ENCODE data around the gene MAPK4. TPM values are rescaled to one million over a fixed set of nuclear protein-coding genes. Genes with fewer than 3 reads are reported as not detected.
"Not testable (repeated sequence)": the region's sequence is repeated elsewhere in the genome, so short reads cannot be mapped to it uniquely, and the experiment has no call there.

The MAPK4 gene
- not detected for total RNA-seq

- Mint-ChIP-seq H3K36me3 (ENCODE audit: insufficient read depth) (no peaks in the 10 kb centered on the region), H3K9me3 (peaks cover 7% of the 10 kb centered on the region), H3K4me1 (ENCODE audit: low read depth) (peaks cover 5% of the 10 kb centered on the region), H3K4me3 (peak within 1 kb of the TSS; percentile 49), H3K27me3 (ENCODE audit: low read depth) (peaks cover 60% of the 10 kb centered on the region)
- ATAC-seq (peak; percentile 68 to 76), DNase-seq (no peak)
These were observed at the start of gene MAPK4 for GRCh38 chr18:50559752-50560680. Gene MAPK4 (plus strand): TSS chr18:50560087. CDS start chr18:50663959, 103,872 bp downstream.

GRCh38 chr18:50517277-50517676 is 42.6 kb upstream of the MAPK4 start:
- H3K36me3 Mint-ChIP-seq (ENCODE audit: insufficient read depth); DNase-seq; ATAC-seq; H3K4me3 Mint-ChIP-seq; H3K9me3 Mint-ChIP-seq; H3K27me3 Mint-ChIP-seq (ENCODE audit: low read depth); H3K4me1 Mint-ChIP-seq (ENCODE audit: low read depth): not testable (repeated sequence)

- Mint-ChIP-seq H3K27me3 (ENCODE audit: low read depth) (peaks cover 2% of the 10 kb centered on the region), H3K9me3 (no peaks in the 10 kb centered on the region), H3K36me3 (ENCODE audit: insufficient read depth) (no peaks in the 10 kb centered on the region), H3K4me3 (no peak overlapping the region), H3K4me1 (ENCODE audit: low read depth) (no peaks in the 10 kb centered on the region)
- ATAC-seq (no peak), DNase-seq (no peak)
These were observed 40.9 kb upstream of the MAPK4 start for GRCh38 chr18:50518787-50519546.

GRCh38 chr18:50523165-50523564 is 36.7 kb upstream of the MAPK4 start:
- no peak for ATAC-seq
- H3K36me3 Mint-ChIP-seq (ENCODE audit: insufficient read depth): no peaks in the 10 kb centered on the region
- DNase-seq: no peak
- no peaks in the 10 kb centered on the region for H3K4me1 Mint-ChIP-seq (ENCODE audit: low read depth)
- peaks cover 7% of the 10 kb centered on the region for H3K27me3 Mint-ChIP-seq (ENCODE audit: low read depth)
- no peak overlapping the region for H3K4me3 Mint-ChIP-seq
- H3K9me3 Mint-ChIP-seq: peaks cover 5% of the 10 kb centered on the region

- Mint-ChIP-seq H3K9me3 (peaks cover 7% of the 10 kb centered on the region), H3K36me3 (ENCODE audit: insufficient read depth) (no peaks in the 10 kb centered on the region), H3K4me3 (no peak overlapping the region), H3K4me1 (ENCODE audit: low read depth) (no peaks in the 10 kb centered on the region), H3K27me3 (ENCODE audit: low read depth) (peaks cover 4% of the 10 kb centered on the region)
- DNase-seq (no peak), ATAC-seq (no peak)
These were observed 32.1 kb upstream of the MAPK4 start for GRCh38 chr18:50527636-50528307.

- no peak overlapping the region for H3K4me3 Mint-ChIP-seq
- H3K4me1 Mint-ChIP-seq (ENCODE audit: low read depth): no peaks in the 10 kb centered on the region
- DNase-seq: no peak
- H3K36me3 Mint-ChIP-seq (ENCODE audit: insufficient read depth): no peaks in the 10 kb centered on the region
- no peak for ATAC-seq
- H3K9me3 Mint-ChIP-seq: peaks cover 17% of the 10 kb centered on the region
- peaks cover 4% of the 10 kb centered on the region for H3K27me3 Mint-ChIP-seq (ENCODE audit: low read depth)
These were observed 31.1 kb upstream of the MAPK4 start for GRCh38 chr18:50528806-50529205.

GRCh38 chr18:50533822-50534221 is 26.1 kb upstream of the MAPK4 start:
- ATAC-seq; H3K36me3 Mint-ChIP-seq (ENCODE audit: insufficient read depth); H3K4me1 Mint-ChIP-seq (ENCODE audit: low read depth); H3K27me3 Mint-ChIP-seq (ENCODE audit: low read depth); DNase-seq; H3K4me3 Mint-ChIP-seq: not testable (repeated sequence)
- H3K9me3 Mint-ChIP-seq: peaks cover 21% of the 10 kb centered on the region

GRCh38 chr18:50544476-50544875 is 15.4 kb upstream of the MAPK4 start:
- not testable (repeated sequence) for H3K36me3 Mint-ChIP-seq (ENCODE audit: insufficient read depth); H3K4me1 Mint-ChIP-seq (ENCODE audit: low read depth); H3K27me3 Mint-ChIP-seq (ENCODE audit: low read depth); DNase-seq; H3K9me3 Mint-ChIP-seq; H3K4me3 Mint-ChIP-seq; ATAC-seq

GRCh38 chr18:50545936-50546335 is 14.0 kb upstream of the MAPK4 start:
- H3K4me3 Mint-ChIP-seq: no peak overlapping the region
- H3K9me3 Mint-ChIP-seq: peaks cover 4% of the 10 kb centered on the region
- no peak for ATAC-seq
- no peak for DNase-seq
- H3K27me3 Mint-ChIP-seq (ENCODE audit: low read depth): peaks cover 2% of the 10 kb centered on the region
- no peaks in the 10 kb centered on the region for H3K4me1 Mint-ChIP-seq (ENCODE audit: low read depth)
- no peaks in the 10 kb centered on the region for H3K36me3 Mint-ChIP-seq (ENCODE audit: insufficient read depth)

GRCh38 chr18:50548160-50548559 is 11.7 kb upstream of the MAPK4 start:
- H3K4me1 Mint-ChIP-seq (ENCODE audit: low read depth): no peaks in the 10 kb centered on the region
- DNase-seq (no peak), ATAC-seq (no peak)
- peaks cover 4% of the 10 kb centered on the region for H3K27me3 Mint-ChIP-seq (ENCODE audit: low read depth)
- no peaks in the 10 kb centered on the region for H3K36me3 Mint-ChIP-seq (ENCODE audit: insufficient read depth)
- H3K4me3 Mint-ChIP-seq: no peak overlapping the region
- H3K9me3 Mint-ChIP-seq: peaks cover 4% of the 10 kb centered on the region

GRCh38 chr18:50551651-50552050 is 8.2 kb upstream of the MAPK4 start:
- H3K4me1 Mint-ChIP-seq (ENCODE audit: low read depth); H3K4me3 Mint-ChIP-seq; DNase-seq; ATAC-seq; H3K36me3 Mint-ChIP-seq (ENCODE audit: insufficient read depth): not testable (repeated sequence)
- H3K9me3 Mint-ChIP-seq: peaks cover 11% of the 10 kb centered on the region
- H3K27me3 Mint-ChIP-seq (ENCODE audit: low read depth): peaks cover 20% of the 10 kb centered on the region

GRCh38 chr18:50558157-50558556 is 1.7 kb upstream of the MAPK4 start:
- Mint-ChIP-seq H3K27me3 (ENCODE audit: low read depth) (peaks cover 58% of the 10 kb centered on the region), H3K4me1 (ENCODE audit: low read depth) (peaks cover 5% of the 10 kb centered on the region), H3K9me3 (peaks cover 7% of the 10 kb centered on the region), H3K36me3 (ENCODE audit: insufficient read depth) (no peaks in the 10 kb centered on the region), H3K4me3 (no peak overlapping the region)
- DNase-seq (no peak), ATAC-seq (no peak)

GRCh38 chr18:50558948-50559751 is 737 bp upstream of the MAPK4 start:
- H3K27me3 Mint-ChIP-seq (ENCODE audit: low read depth): peaks cover 63% of the 10 kb centered on the region
- H3K4me1 Mint-ChIP-seq (ENCODE audit: low read depth): peaks cover 5% of the 10 kb centered on the region
- H3K4me3 Mint-ChIP-seq: peak overlapping the region; percentile 22
- H3K36me3 Mint-ChIP-seq (ENCODE audit: insufficient read depth): no peaks in the 10 kb centered on the region
- peak in 1 of 2 donors; percentile 15 for ATAC-seq
- peaks cover 7% of the 10 kb centered on the region for H3K9me3 Mint-ChIP-seq
- no peak for DNase-seq
